GM15510 (cell line): ENCODE measurements around the gene KLHDC8A.

Experiments used
- POLR2A ChIP-seq: IDR thresholded peaks from 3 replicates; pipeline ENCODE4 v1.6.1; 2011; ENCODE audit warnings: borderline replicate concordance; ENCODE audit not compliant: insufficient read length; ENCODE audit errors: extremely low read depth

Gene KLHDC8A

GRCh38 chr1:205286335-205286950, 70.3 kb downstream of the KLHDC8A start:
- TF ChIP-seq POLR2A: no peak
